ENCODE data around the gene ZNF367. TPM values are rescaled to one million over a fixed set of nuclear protein-coding genes. Genes with fewer than 3 reads are reported as not detected.

The ZNF367 gene
- total and polyA plus RNA-seq, 9 of the 15 experiments (the other 6 are each of a cell fraction or from before 2014, with no cell fraction given), result 2.7 to 14.4 (median 10.0) TPM

- intact Hi-C loops (cut with micrococcal nuclease) (no loop called here), in situ Hi-C loops (cut with MboI) (no loop called here)
- Histone ChIP-seq H3K27ac (ENCODE audit: extremely low read depth, low read depth, low read length) (no peak overlapping the region), H3K27me3 (ENCODE audit: control insufficient read depth in 2 of 2, insufficient read depth in 2 of 2, low read length in 2 of 2) (no peaks in the 10 kb centered on the region), H3K9me3 (replicated peaks; ENCODE audit: control insufficient read depth, insufficient read depth, low read depth, low read length) (no peaks in the 10 kb centered on the region), H3K4me2 (ENCODE audit: insufficient read depth, low read length) (no peak overlapping the region), H4K20me1 (replicated peaks; ENCODE audit: control insufficient read depth, insufficient read depth, low read length) (no peaks in the 10 kb centered on the region; the same call in 1 of the 2 replicates), H3K79me2 (ENCODE audit: control insufficient read depth, insufficient read depth, low read length) (no peaks in the 10 kb centered on the region), H3K9me1 (ENCODE audit: control insufficient read depth, insufficient read depth, low read length) (no peaks in the 10 kb centered on the region), H3K9ac (ENCODE audit: insufficient read depth in 1 of 2, low read depth in 2 of 2, low read length in 2 of 2) (no peak overlapping the region), H2AFZ (ENCODE audit: low read depth, low read length) (no peak overlapping the region), H3K4me1 (replicated peaks in 1 of 2; ENCODE audit: control insufficient read depth in 2 of 2, insufficient read depth in 2 of 2, low read length in 2 of 2) (peaks cover 13 to 18% of the 10 kb centered on the region in 2 experiments; a peak in 3 of 5 replicates), H3K4me3 (no peak overlapping the region), H3K36me3 (ENCODE audit: control insufficient read depth, insufficient read depth, low read length) (peaks cover 25% of the 10 kb centered on the region)
- TF ChIP-seq FOSL1 (tag; conservative IDR thresholded peaks at IDR 0.05) (peak; percentile 48), PHF8 (IDR thresholded peaks at IDR 0.05; ENCODE audit: borderline replicate concordance, low read length) (no peak), ATF3 (IDR thresholded peaks at IDR 0.05) (peak; percentile 69), ATF3 (CRISPR knock-in tag; conservative IDR thresholded peaks at IDR 0.05) (no peak), JUN (IDR thresholded peaks at IDR 0.05; ENCODE audit: borderline replicate concordance, low read depth, low read length) (peak; percentile 26; the same call in 1 of the 2 replicates), JUN (CRISPR knock-in tag; IDR thresholded peaks at IDR 0.05; ENCODE audit: borderline replicate concordance) (no peak), JUND (IDR thresholded peaks at IDR 0.05; ENCODE audit: borderline replicate concordance, low read depth, low read length) (peak; percentile 32; the same call in 1 of the 2 replicates), JUND (tag; IDR thresholded peaks at IDR 0.05; ENCODE audit: borderline replicate concordance, low read depth, low read length) (no peak)
- DNase-seq (ENCODE audit: extremely low read depth in 1 of 4, low spot score in 3 of 4) (peak in 1 of 4 experiments; percentile 22), FAIRE-seq (peak; percentile 23), ATAC-seq (no peak)
- CTCF ChIA-PET (ENCODE audit: low intra/inter-chr PET ratio), result no interaction called here
- 31% methylated on average over 2 of the region's 2 CpGs for WGBS (ENCODE audit: insufficient coverage, low coverage, missing lambda C conversion rate)
- no TSS peak for BruUV-seq (replicated peaks)
- POLR2A ChIA-PET, result interaction anchor here (1.6 to 1.7 kb wide), 3 partner anchors 9 to 14 kb away, joined by 4 to 7 read pairs (median 7); no protein-coding TSS in a partner anchor
These were observed 36.0 kb downstream of the ZNF367 start for GRCh38 chr9:96382175-96382574.

All from K562 (cell line).